ENCODE measurements around the gene CDC42EP4.

CDC42EP4 gene

GRCh38 chr17:73349647-73350046 lies 37.8 kb upstream of the CDC42EP4 start:
- Histone ChIP-seq H3K4me3 (ENCODE audit: low read length) (no peak overlapping the region), H3K36me3 (ENCODE audit: insufficient read depth, low read length) (peaks cover 17% of the 10 kb centered on the region), H2AFZ (ENCODE audit: low read depth, low read length) (no peak overlapping the region), H3K27me3 (ENCODE audit: insufficient read depth, low read length) (no peaks in the 10 kb centered on the region), H3K4me1 (ENCODE audit: insufficient read depth, low read length) (peaks cover under 1% of the 10 kb centered on the region), H3K9me3 (ENCODE audit: low read length) (no peaks in the 10 kb centered on the region)

- no peaks in the 10 kb centered on the region for H3K9me3 ChIP-seq (ENCODE audit: low read length)
- peaks cover 6% of the 10 kb centered on the region for H3K4me1 ChIP-seq (ENCODE audit: insufficient read depth, low read length)
- H3K4me3 ChIP-seq (ENCODE audit: low read length): no peak overlapping the region
- H3K27me3 ChIP-seq (ENCODE audit: insufficient read depth, low read length): no peaks in the 10 kb centered on the region
- peaks cover 18% of the 10 kb centered on the region for H3K36me3 ChIP-seq (ENCODE audit: insufficient read depth, low read length)
- no peak overlapping the region for H2AFZ ChIP-seq (ENCODE audit: low read depth, low read length)
Observed at GRCh38 chr17:73349138-73349537, 37.3 kb upstream of the CDC42EP4 start.

GRCh38 chr17:73348829-73349095 lies 37.0 kb upstream of the CDC42EP4 start:
- Histone ChIP-seq H3K36me3 (ENCODE audit: insufficient read depth, low read length) (peaks cover 16% of the 10 kb centered on the region), H3K4me3 (ENCODE audit: low read length) (no peak overlapping the region), H3K27me3 (ENCODE audit: insufficient read depth, low read length) (no peaks in the 10 kb centered on the region), H3K4me1 (ENCODE audit: insufficient read depth, low read length) (peaks cover 10% of the 10 kb centered on the region), H3K9me3 (ENCODE audit: low read length) (no peaks in the 10 kb centered on the region), H2AFZ (ENCODE audit: low read depth, low read length) (no peak overlapping the region)

- Histone ChIP-seq H3K36me3 (ENCODE audit: insufficient read depth, low read length) (peaks cover 16% of the 10 kb centered on the region), H2AFZ (ENCODE audit: low read depth, low read length) (no peak overlapping the region), H3K4me1 (ENCODE audit: insufficient read depth, low read length) (peaks cover 14% of the 10 kb centered on the region), H3K27me3 (ENCODE audit: insufficient read depth, low read length) (no peaks in the 10 kb centered on the region), H3K4me3 (ENCODE audit: low read length) (no peak overlapping the region), H3K9me3 (ENCODE audit: low read length) (no peaks in the 10 kb centered on the region)
Observed at GRCh38 chr17:73348018-73348828, 36.4 kb upstream of the CDC42EP4 start.

GRCh38 chr17:73347351-73347750 lies 35.5 kb upstream of the CDC42EP4 start:
- Histone ChIP-seq H3K27me3 (ENCODE audit: insufficient read depth, low read length) (no peaks in the 10 kb centered on the region), H3K4me3 (ENCODE audit: low read length) (no peak overlapping the region)

GRCh38 chr17:73346501-73347162 lies 34.8 kb upstream of the CDC42EP4 start:
- H2AFZ ChIP-seq (ENCODE audit: low read depth, low read length): no peak overlapping the region
- peaks cover 13% of the 10 kb centered on the region for H3K36me3 ChIP-seq (ENCODE audit: insufficient read depth, low read length)
- H3K9me3 ChIP-seq (ENCODE audit: low read length): no peaks in the 10 kb centered on the region
- H3K4me3 ChIP-seq (ENCODE audit: low read length): no peak overlapping the region
- H3K27me3 ChIP-seq (ENCODE audit: insufficient read depth, low read length): no peaks in the 10 kb centered on the region
- H3K4me1 ChIP-seq (ENCODE audit: insufficient read depth, low read length): peaks cover 29% of the 10 kb centered on the region

More at GRCh38 chr17:73347351-73347750, 35.5 kb upstream of the CDC42EP4 start:
- Histone ChIP-seq H2AFZ (ENCODE audit: low read depth, low read length) (no peak overlapping the region), H3K36me3 (ENCODE audit: insufficient read depth, low read length) (peaks cover 14% of the 10 kb centered on the region), H3K9me3 (ENCODE audit: low read length) (no peaks in the 10 kb centered on the region), H3K4me1 (ENCODE audit: insufficient read depth, low read length) (peaks cover 22% of the 10 kb centered on the region)

- Histone ChIP-seq H3K4me1 (ENCODE audit: insufficient read depth, low read length) (peaks cover 33% of the 10 kb centered on the region), H3K9me3 (ENCODE audit: low read length) (no peaks in the 10 kb centered on the region), H3K27me3 (ENCODE audit: insufficient read depth, low read length) (no peaks in the 10 kb centered on the region), H2AFZ (ENCODE audit: low read depth, low read length) (no peak overlapping the region), H3K36me3 (ENCODE audit: insufficient read depth, low read length) (peaks cover 8% of the 10 kb centered on the region), H3K4me3 (ENCODE audit: low read length) (no peak overlapping the region)
Observed at GRCh38 chr17:73343739-73344454, 32.1 kb upstream of the CDC42EP4 start.

GRCh38 chr17:73343168-73343634 lies 31.4 kb upstream of the CDC42EP4 start:
- no peaks in the 10 kb centered on the region for H3K9me3 ChIP-seq (ENCODE audit: low read length)
- H3K27me3 ChIP-seq (ENCODE audit: insufficient read depth, low read length): no peaks in the 10 kb centered on the region
- H3K4me3 ChIP-seq (ENCODE audit: low read length): no peak overlapping the region
- peaks cover 9% of the 10 kb centered on the region for H3K36me3 ChIP-seq (ENCODE audit: insufficient read depth, low read length)
- H2AFZ ChIP-seq (ENCODE audit: low read depth, low read length): no peak overlapping the region
- H3K4me1 ChIP-seq (ENCODE audit: insufficient read depth, low read length): peaks cover 35% of the 10 kb centered on the region

GRCh38 chr17:73342541-73343167 lies 30.9 kb upstream of the CDC42EP4 start:
- no peak overlapping the region for H3K4me3 ChIP-seq (ENCODE audit: low read length)
- H2AFZ ChIP-seq (ENCODE audit: low read depth, low read length): no peak overlapping the region
- H3K4me1 ChIP-seq (ENCODE audit: insufficient read depth, low read length): peaks cover 40% of the 10 kb centered on the region
- H3K9me3 ChIP-seq (ENCODE audit: low read length): no peaks in the 10 kb centered on the region
- H3K27me3 ChIP-seq (ENCODE audit: insufficient read depth, low read length): no peaks in the 10 kb centered on the region
- H3K36me3 ChIP-seq (ENCODE audit: insufficient read depth, low read length): peaks cover 11% of the 10 kb centered on the region

- H3K36me3 ChIP-seq (ENCODE audit: insufficient read depth, low read length): peaks cover 11% of the 10 kb centered on the region
- H3K27me3 ChIP-seq (ENCODE audit: insufficient read depth, low read length): no peaks in the 10 kb centered on the region
- no peak overlapping the region for H3K4me3 ChIP-seq (ENCODE audit: low read length)
- H3K4me1 ChIP-seq (ENCODE audit: insufficient read depth, low read length): peaks cover 46% of the 10 kb centered on the region
- no peak overlapping the region for H2AFZ ChIP-seq (ENCODE audit: low read depth, low read length)
- no peaks in the 10 kb centered on the region for H3K9me3 ChIP-seq (ENCODE audit: low read length)
Observed at GRCh38 chr17:73342050-73342522, 30.3 kb upstream of the CDC42EP4 start.

- no peak overlapping the region for H3K4me3 ChIP-seq (ENCODE audit: low read length)
- H3K9me3 ChIP-seq (ENCODE audit: low read length): no peaks in the 10 kb centered on the region
- H3K36me3 ChIP-seq (ENCODE audit: insufficient read depth, low read length): peaks cover 11% of the 10 kb centered on the region
- no peak overlapping the region for H2AFZ ChIP-seq (ENCODE audit: low read depth, low read length)
- H3K27me3 ChIP-seq (ENCODE audit: insufficient read depth, low read length): no peaks in the 10 kb centered on the region
- peaks cover 51% of the 10 kb centered on the region for H3K4me1 ChIP-seq (ENCODE audit: insufficient read depth, low read length)
Observed at GRCh38 chr17:73341350-73342049, 29.7 kb upstream of the CDC42EP4 start.

GRCh38 chr17:73340093-73340596 lies 28.3 kb upstream of the CDC42EP4 start:
- Histone ChIP-seq H2AFZ (ENCODE audit: low read depth, low read length) (no peak overlapping the region), H3K27me3 (ENCODE audit: insufficient read depth, low read length) (no peaks in the 10 kb centered on the region), H3K36me3 (ENCODE audit: insufficient read depth, low read length) (peaks cover 7% of the 10 kb centered on the region), H3K4me3 (ENCODE audit: low read length) (no peak overlapping the region), H3K9me3 (ENCODE audit: low read length) (no peaks in the 10 kb centered on the region), H3K4me1 (ENCODE audit: insufficient read depth, low read length) (peaks cover 56% of the 10 kb centered on the region)

Data from neuron (in vitro differentiated cells).